Stomach (tissue), 9 donors: ENCODE data around the gene HOXD13. TPM values are rescaled to one million over a fixed set of nuclear protein-coding genes. Genes with fewer than 3 reads are reported as not detected.

ENCODE experiments used
- DNase-seq, 2 donors: peaks; one replicate each; pipeline versions ENCODE4 v3.0.0 to v3.0.0-alpha.2; 2013 to 2019
- H3K27ac ChIP-seq, 5 donors: fragments of 200-600 bp in 4 of 5; sonication (generic) in 4 of 5; one replicate each; pipeline ENCODE4 v1.5.1; 2013 to 2019; ENCODE audit warnings: mild to moderate bottlenecking in 1 of 5, moderate library complexity in 1 of 5
- H3K27me3 ChIP-seq, 3 donors: fragments of 200-600 bp; sonication (generic); one replicate each; pipeline ENCODE4 v1.5.1; 2017 to 2019; ENCODE audit warnings: mixed run types in 1 of 3
- H3K36me3 ChIP-seq, 4 donors: fragments of 200-600 bp; sonication (generic); 1 replicate in 3 of 4; 2 replicates in 1 of 4; pipeline ENCODE4 v1.5.1; 2016 to 2019
- H3K4me1 ChIP-seq, 4 donors: fragments of 200-600 bp; sonication (generic); one replicate each; pipeline ENCODE4 v1.5.1; 2016 to 2019
- H3K4me3 ChIP-seq, 4 donors: fragments of 200-600 bp; sonication (generic) in 3 of 4; one replicate each; pipeline ENCODE4 v1.5.1; 2016 to 2019; ENCODE audit warnings: mild to moderate bottlenecking in 1 of 4
- H3K9me3 ChIP-seq, 4 donors: fragments of 200-600 bp; sonication (generic); one replicate each; pipeline ENCODE4 v1.5.1; 2016 to 2019
- CTCF ChIP-seq, 7 experiments: fragments of 450-650 bp in 4 of 7; fragments of 200-600 bp in 3 of 7; sonication (generic) in 3 of 7; IDR thresholded peaks; one replicate each; pipeline ENCODE4 v1.5.1; 2016 to 2019; ENCODE audit warnings: antibody characterized with exemption in 7 of 7, control low read depth in 2 of 7, mild to moderate bottlenecking in 1 of 7
- EP300 ChIP-seq: sonication (generic); formaldehyde crosslinking; IDR thresholded peaks from one replicate; pipeline ENCODE4 v1.6.1; 2017; ENCODE audit warnings: antibody characterized with exemption
- POLR2A ChIP-seq, 4 donors: fragments of 450-650 bp; IDR thresholded peaks; one replicate each; pipeline ENCODE4 v1.6.1; 2016; ENCODE audit warnings: antibody characterized with exemption in 4 of 4, control low read depth in 2 of 4, mild to moderate bottlenecking in 1 of 4, moderate library complexity in 1 of 4
- POLR2AphosphoS5 ChIP-seq, 3 donors: sonication (generic); formaldehyde crosslinking; IDR thresholded peaks; one replicate each; pipeline ENCODE4 v1.6.1; 2016; ENCODE audit warnings: antibody characterized with exemption in 3 of 3
- WGBS, 5 donors: extraction: QIAGEN DNeasy Blood & Tissue Kit in 3 of 5; methylation state at CpG; one replicate each; pipeline versions ENCODE4 v1.1.5 to v1.1.7; 2013 to 2018; 5-methylcytosine and 5-hydroxymethylcytosine counted together
- intact Hi-C: fragments of 100-400 bp; cut with DNase I; formaldehyde crosslinking; loops from one replicate; pipeline ENCODE4 v1.15.1; 2023; ENCODE audit warnings: low total_unique reads
- polyA plus RNA-seq, 3 donors: library from polyadenylated mRNA; stranded (reverse); fragments of 200-250 nt; gene quantifications; one replicate each; pipeline ENCODE4 v1.2.3, GENCODE V29; 2013
- total RNA-seq, 5 donors: library from RNA; depleted of rRNA; stranded (reverse); fragments of >200 nt; gene quantifications; one replicate each; pipeline versions ENCODE4 v1.1.0 to v1.2.3, GENCODE V29; 2014 to 2016
- donor health status: healthy with polysubstance abuse.
- donor health status: Bipolar disorder and iron deficiency.
- donor health status: healthy.

Gene HOXD13
- total and polyA plus RNA-seq, 8 donors, result not detected

- H3K4me1 ChIP-seq, result peaks cover 7 to 24% (median 14%) of the 10 kb centered on the region in 4 donors
- peaks cover 5 to 99% (median 86%) of the 10 kb centered on the region in 3 donors for H3K27me3 ChIP-seq
- WGBS, 5 donors, result 69 to 90% (median 81%) methylated on average over 2 of the region's 2 CpGs
- no peak overlapping the region for H3K4me3 ChIP-seq
- intact Hi-C loops, result loop anchor here (5.0 kb wide), 2 partner anchors 310 to 500 kb away; no protein-coding TSS in a partner anchor
- H3K9me3 ChIP-seq, result peaks cover 0 to 5% (median 0%) of the 10 kb centered on the region in 4 donors
- H3K36me3 ChIP-seq, result no peaks in the 10 kb centered on the region
- no peak for TF ChIP-seq POLR2A (IDR thresholded peaks at IDR 0.05)
- TF ChIP-seq POLR2AphosphoS5 (IDR thresholded peaks at IDR 0.05), result no peak
- no peak for TF ChIP-seq EP300
- TF ChIP-seq CTCF (IDR thresholded peaks at IDR 0.05), result no peak
- H3K27ac ChIP-seq, result no peak overlapping the region
- DNase-seq, result peak in 1 of 2 donors; percentile 7
Measured at GRCh38 chr2:176142281-176142680, 49.8 kb downstream of the HOXD13 start.

Other genes starting within 250 kb of the HOXD13 start
- 10 to 100 TPM in 4 of 5 donors, 1 to 10 TPM in 1; 4.9 to 29.0 (median 13.3) TPM for gene LNPK, start 90.5 kb upstream of the HOXD13 start, total RNA-seq
- 1 to 10 TPM; 1.8 to 2.7 (median 1.8) TPM for gene LNPK, start 90.5 kb upstream of the HOXD13 start, polyA plus RNA-seq
- gene EVX2, start 8.8 kb upstream of the HOXD13 start, total RNA-seq, result not detected
- not detected for gene EVX2, start 8.8 kb upstream of the HOXD13 start, polyA plus RNA-seq
- gene HOXD12, start 7.1 kb downstream of the HOXD13 start, total RNA-seq, result not detected
- not detected for gene HOXD12, start 7.1 kb downstream of the HOXD13 start, polyA plus RNA-seq
- not detected for gene HOXD11, start 14.6 kb downstream of the HOXD13 start, total RNA-seq
- not detected for gene HOXD11, start 14.6 kb downstream of the HOXD13 start, polyA plus RNA-seq
- 1 to 10 TPM in 1 of 5 donors, not detected in 4; 2.6 TPM for gene HOXD10, start 24.1 kb downstream of the HOXD13 start, total RNA-seq
- gene HOXD10, start 24.1 kb downstream of the HOXD13 start, polyA plus RNA-seq, result not detected
- under 1 TPM in 1 of 5 donors, not detected in 4; 0.18 TPM for gene HOXD9, start 30.0 kb downstream of the HOXD13 start, total RNA-seq
- under 1 TPM; 0.31 to 0.76 (median 0.68) TPM for gene HOXD9, start 30.0 kb downstream of the HOXD13 start, polyA plus RNA-seq
- 10 to 100 TPM in 1 of 5 donors, 1 to 10 TPM in 1, under 1 TPM in 1, not detected in 2; 0.58 to 15.9 (median 5.1) TPM for gene HOXD8, start 37.0 kb downstream of the HOXD13 start, total RNA-seq
- 1 to 10 TPM in 2 of 3 donors, under 1 TPM in 1; 0.87 to 1.8 (median 1.7) TPM for gene HOXD8, start 37.0 kb downstream of the HOXD13 start, polyA plus RNA-seq
- gene HOXD4, start 58.8 kb downstream of the HOXD13 start, total RNA-seq, result 1 to 10 TPM in 2 of 5 donors, not detected in 3; 2.4 to 9.6 TPM
- gene HOXD4, start 58.8 kb downstream of the HOXD13 start, polyA plus RNA-seq, result under 1 TPM in 2 of 3 donors, not detected in 1; 0.25 to 0.75 TPM
- gene HOXD3, start 64.6 kb downstream of the HOXD13 start, total RNA-seq, result 10 to 100 TPM in 1 of 5 donors, 1 to 10 TPM in 2, not detected in 2; 1.5 to 11.0 (median 2.5) TPM
- gene HOXD3, start 64.6 kb downstream of the HOXD13 start, polyA plus RNA-seq, result 1 to 10 TPM in 1 of 3 donors, under 1 TPM in 2; 0.44 to 2.7 (median 0.78) TPM
- under 1 TPM in 1 of 5 donors, not detected in 4; 0.18 TPM for gene HOXD1, start 95.9 kb downstream of the HOXD13 start, total RNA-seq
- under 1 TPM in 2 of 3 donors, not detected in 1; 0.12 to 0.23 TPM for gene HOXD1, start 95.9 kb downstream of the HOXD13 start, polyA plus RNA-seq
- 100 to 1,000 TPM in 2 of 5 donors, 10 to 100 TPM in 3; 12.2 to 150 (median 22.4) TPM for gene MTX2, start 176.7 kb downstream of the HOXD13 start, total RNA-seq
- 10 to 100 TPM; 36.2 to 47.9 (median 38.0) TPM for gene MTX2, start 176.7 kb downstream of the HOXD13 start, polyA plus RNA-seq